Fibroblast of upper back skin (primary cell): Measurements from ENCODE around the gene FGFR1OP2.
"Not testable (repeated sequence)": the region's sequence is repeated elsewhere in the genome, so short reads cannot be mapped to it uniquely, and the experiment has no call there.

ENCODE experiments used
- DNase-seq: peaks from one replicate; pipeline ENCODE4 v3.0.0-alpha.2; 2013

FGFR1OP2 gene

GRCh38 chr12:26948309-26948708 lies 10.0 kb downstream of the FGFR1OP2 start:
- DNase-seq: no peak

- peak; percentile 12 for DNase-seq
Observed at GRCh38 chr12:26953447-26953846, 15.2 kb downstream of the FGFR1OP2 start.

- no peak for DNase-seq
Observed at GRCh38 chr12:26954027-26954426, 15.8 kb downstream of the FGFR1OP2 start.

- DNase-seq: not testable (repeated sequence)
Observed at GRCh38 chr12:26961391-26961790, 23.1 kb downstream of the FGFR1OP2 start.

- DNase-seq: no peak
Observed at GRCh38 chr12:26961803-26962202, 23.5 kb downstream of the FGFR1OP2 start.

- peak; percentile 17 for DNase-seq
Observed at GRCh38 chr12:26963413-26963812, 25.1 kb downstream of the FGFR1OP2 start.

GRCh38 chr12:26966842-26967241 lies 28.6 kb downstream of the FGFR1OP2 start:
- no peak for DNase-seq

- no peak for DNase-seq
Observed at GRCh38 chr12:26970136-26970535, 31.9 kb downstream of the FGFR1OP2 start.

- DNase-seq: no peak
Observed at GRCh38 chr12:26971963-26972362, 33.7 kb downstream of the FGFR1OP2 start.

- DNase-seq: no peak
Observed at GRCh38 chr12:26976687-26977086, 38.4 kb downstream of the FGFR1OP2 start.

GRCh38 chr12:26978801-26979200 lies 40.5 kb downstream of the FGFR1OP2 start:
- DNase-seq: no peak

- DNase-seq: no peak
Observed at GRCh38 chr12:26979733-26980132, 41.5 kb downstream of the FGFR1OP2 start.

- no peak for DNase-seq
Observed at GRCh38 chr12:26982866-26983265, 44.6 kb downstream of the FGFR1OP2 start.

GRCh38 chr12:26987634-26988424 lies 49.6 kb downstream of the FGFR1OP2 start:
- no peak for DNase-seq

- DNase-seq: no peak
Observed at GRCh38 chr12:26988703-26989102, 50.4 kb downstream of the FGFR1OP2 start.

- DNase-seq: no peak
Observed at GRCh38 chr12:26989873-26990272, 51.6 kb downstream of the FGFR1OP2 start.

- DNase-seq: no peak
Observed at GRCh38 chr12:26991826-26992225, 53.6 kb downstream of the FGFR1OP2 start.

GRCh38 chr12:26994109-26994508 lies 55.8 kb downstream of the FGFR1OP2 start:
- DNase-seq: no peak

GRCh38 chr12:26995706-26996105 lies 57.4 kb downstream of the FGFR1OP2 start:
- DNase-seq: no peak

GRCh38 chr12:26997003-26997402 lies 58.7 kb downstream of the FGFR1OP2 start:
- DNase-seq: no peak

- no peak for DNase-seq
Observed at GRCh38 chr12:27000961-27001360, 62.7 kb downstream of the FGFR1OP2 start.

- no peak for DNase-seq
Observed at GRCh38 chr12:27001663-27002062, 63.4 kb downstream of the FGFR1OP2 start.

GRCh38 chr12:27002141-27002540 lies 63.9 kb downstream of the FGFR1OP2 start:
- DNase-seq: no peak

- no peak for DNase-seq
Observed at GRCh38 chr12:27003421-27004381, 65.4 kb downstream of the FGFR1OP2 start.
